ENCODE data around the gene ENOX2. TPM values are rescaled to one million over a fixed set of nuclear protein-coding genes. Genes with fewer than 3 reads are reported as not detected.

The ENOX2 gene
- polyA plus RNA-seq, 1 donor (not counting 4 experiments of a cell fraction or from before 2014, with no cell fraction given), result 24.5 TPM

- no peak for DNase-seq (ENCODE audit: low read depth, low spot score)
- Histone ChIP-seq H2AFZ (ENCODE audit: control insufficient read depth, low read length) (no peak overlapping the region), H3K4me1 (ENCODE audit: control insufficient read depth, extremely low read depth, insufficient read depth, low read length) (no peaks in the 10 kb centered on the region), H3K9me1 (ENCODE audit: control insufficient read depth, extremely low read depth, insufficient read depth, low read length) (no peaks in the 10 kb centered on the region), H3K9ac (ENCODE audit: control insufficient read depth, extremely low read depth, insufficient read depth, low read length) (no peak overlapping the region), H4K20me1 (ENCODE audit: control insufficient read depth, extremely low read depth, insufficient read depth, low read length) (no peaks in the 10 kb centered on the region), H3K9me3 (ENCODE audit: control insufficient read depth, low read depth, low read length) (no peaks in the 10 kb centered on the region), H3K79me2 (ENCODE audit: control insufficient read depth, insufficient read depth, low read length) (no peaks in the 10 kb centered on the region), H3K27me3 (ENCODE audit: control insufficient read depth, extremely low read depth, insufficient read depth, low read length) (no peaks in the 10 kb centered on the region), H3K36me3 (ENCODE audit: control insufficient read depth in 2 of 2, extremely low read depth in 1 of 2, insufficient read depth in 2 of 2, low read length in 2 of 2) (no peaks in the 10 kb centered on the region), H3K4me2 (ENCODE audit: control insufficient read depth, extremely low read depth, insufficient read depth, low read depth, low read length) (no peak overlapping the region), H3K27ac (ENCODE audit: control insufficient read depth, insufficient read depth, low read length) (no peak overlapping the region), H3K4me3 (ENCODE audit: control insufficient read depth in 2 of 3, extremely low read depth in 1 of 3, insufficient read depth in 2 of 3, low read depth in 1 of 3, low read length in 3 of 3) (no peak overlapping the region)
- dilution Hi-C loops (cut with MboI; ENCODE audit: extremely low pct_ligation_motif_present, low sequenced_read_pairs), result no loop called here
- FAIRE-seq, result no peak
- TF ChIP-seq CTCF (optimal IDR thresholded peaks at IDR 0.05 in 1 of 3, IDR thresholded peaks at IDR 0.05 in 1 of 3, conservative IDR thresholded peaks at IDR 0.05 in 1 of 3; ENCODE audit: extremely low read depth in 1 of 3, insufficient read depth in 2 of 3, low read length in 3 of 3) (no peak), EZH2 (IDR thresholded peaks at IDR 0.05; ENCODE audit: low read length) (no peak)
Measured at GRCh38 chrX:130623518-130623917, 279.5 kb downstream of the ENOX2 start.

DNA sequence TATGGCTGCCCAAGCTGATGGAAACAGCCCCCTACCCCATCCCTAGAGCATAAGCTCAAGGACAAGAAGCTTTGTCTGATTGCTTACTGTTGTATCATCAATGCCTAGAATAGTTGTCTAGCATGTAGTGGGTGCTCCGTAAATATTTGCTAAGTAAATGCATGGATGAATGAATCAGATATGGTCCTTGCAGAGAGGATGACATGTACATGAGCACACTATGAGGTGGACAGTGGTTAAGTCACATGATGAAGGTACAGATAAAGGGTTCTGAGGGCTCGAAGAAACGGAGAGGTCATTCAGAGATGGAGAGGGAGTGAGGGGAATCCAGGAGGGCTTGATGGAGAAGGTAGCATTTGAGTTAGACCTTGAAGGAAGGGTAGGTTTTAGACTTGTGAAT, 287.1 kb downstream of the ENOX2 start:
- Histone ChIP-seq H4K20me1 (ENCODE audit: control insufficient read depth, extremely low read depth, insufficient read depth, low read length) (no peaks in the 10 kb centered on the region), H3K9ac (ENCODE audit: control insufficient read depth, extremely low read depth, insufficient read depth, low read length) (no peak overlapping the region), H3K4me3 (ENCODE audit: control insufficient read depth in 2 of 3, extremely low read depth in 1 of 3, insufficient read depth in 2 of 3, low read depth in 1 of 3, low read length in 3 of 3) (no peak overlapping the region), H3K79me2 (ENCODE audit: control insufficient read depth, insufficient read depth, low read length) (no peaks in the 10 kb centered on the region), H3K4me2 (ENCODE audit: control insufficient read depth, extremely low read depth, insufficient read depth, low read depth, low read length) (no peak overlapping the region), H3K9me3 (ENCODE audit: control insufficient read depth, low read depth, low read length) (no peaks in the 10 kb centered on the region), H3K4me1 (ENCODE audit: control insufficient read depth, extremely low read depth, insufficient read depth, low read length) (no peaks in the 10 kb centered on the region), H3K27ac (ENCODE audit: control insufficient read depth, insufficient read depth, low read length) (no peak overlapping the region), H3K27me3 (ENCODE audit: control insufficient read depth, extremely low read depth, insufficient read depth, low read length) (no peaks in the 10 kb centered on the region), H3K36me3 (ENCODE audit: control insufficient read depth in 2 of 2, extremely low read depth in 1 of 2, insufficient read depth in 2 of 2, low read length in 2 of 2) (no peaks in the 10 kb centered on the region), H2AFZ (ENCODE audit: control insufficient read depth, low read length) (no peak overlapping the region), H3K9me1 (ENCODE audit: control insufficient read depth, extremely low read depth, insufficient read depth, low read length) (no peaks in the 10 kb centered on the region)
- no peak for FAIRE-seq
- TF ChIP-seq EZH2 (IDR thresholded peaks at IDR 0.05; ENCODE audit: low read length) (no peak), CTCF (optimal IDR thresholded peaks at IDR 0.05 in 1 of 3, IDR thresholded peaks at IDR 0.05 in 1 of 3, conservative IDR thresholded peaks at IDR 0.05 in 1 of 3; ENCODE audit: extremely low read depth in 1 of 3, insufficient read depth in 2 of 3, low read length in 3 of 3) (no peak)
- DNase-seq (ENCODE audit: low read depth, low spot score), result no peak
- dilution Hi-C loops (cut with MboI; ENCODE audit: extremely low pct_ligation_motif_present, low sequenced_read_pairs), result no loop called here
